HepG2 (cell line): ENCODE measurements around the gene PALMD. TPM values are rescaled to one million over a fixed set of nuclear protein-coding genes. Genes with fewer than 3 reads are reported as not detected.

Experiments used
- ATAC-seq: fragments of 200-7000 bp; cut with Tn5 transposase; 3 replicates; pipeline ENCODE4 v1.9.1; 2020; ENCODE audit warnings: mild to moderate bottlenecking, moderate library complexity
- BruUV-seq: library from RNA; stranded (reverse); fragments of 400-500 nt; replicated peaks from 2 replicates; lab custom pipeline; 2021; lab: Mats Ljungman, UMichigan
- CTCF ChIA-PET: fragments of 300-600 bp; formaldehyde crosslinking; extraction: SDS; loops from one replicate; lab custom pipeline; 2021; ENCODE audit warnings: low total read pairs, inconsistent platforms, low intra/inter-chr PET ratio; lab: Yijun Ruan, JAX
- POLR2A ChIA-PET: fragments of 350-600 bp; sonication (Branson Sonifier 250); formaldehyde crosslinking; loops from one replicate; lab custom pipeline; 2020; ENCODE audit warnings: antibody characterized with exemption, inconsistent platforms; lab: Yijun Ruan, JAX
- DNase-seq: peaks from one replicate; pipeline ENCODE4 v3.0.0-alpha.2; 2015; ENCODE audit warnings: low spot score
- FAIRE-seq: peaks from 3 replicates; lab custom pipeline; 2011; peaks lifted over from hg19 to GRCh38; lab: Jason Lieb, UNC
- H2AFZ ChIP-seq: one replicate; pipeline ENCODE4 v1.6.1; 2011; ENCODE audit warnings: low read length, inconsistent platforms
- H3K27ac ChIP-seq: fragments of 300-600 bp; 3 replicates; pipeline ENCODE4 v1.8.0; 2011; ENCODE audit warnings: mixed run types, mild to moderate bottlenecking, mixed read lengths, low read length, inconsistent platforms; ENCODE audit not compliant: insufficient read depth; ENCODE audit errors: extremely low read length
- H3K27me3 ChIP-seq, 2 experiments: fragments of 200-600 bp in 1 of 2; 2 replicates in 1 of 2; 3 replicates in 1 of 2; pipeline versions ENCODE4 v1.6.0 to v1.8.0; 2011; ENCODE audit warnings: low read length in 2 of 2, mild to moderate bottlenecking in 2 of 2, moderate library complexity in 2 of 2, inconsistent platforms in 1 of 2; ENCODE audit not compliant: insufficient read depth in 2 of 2, control insufficient read depth in 1 of 2
- H3K36me3 ChIP-seq, 2 experiments: fragments of 200-600 bp in 1 of 2; replicated peaks in 1 of 2; 2 replicates in 1 of 2; 3 replicates in 1 of 2; pipeline versions ENCODE4 v1.5.1 to v1.8.0; 2011; ENCODE audit warnings: low read length in 2 of 2, inconsistent platforms in 1 of 2; ENCODE audit not compliant: insufficient read depth in 2 of 2, control insufficient read depth in 1 of 2
- H3K4me1 ChIP-seq: 2 replicates; pipeline ENCODE4 v1.5.1; 2012; ENCODE audit warnings: low read length, inconsistent platforms; ENCODE audit not compliant: insufficient read depth
- H3K4me2 ChIP-seq: 2 replicates; pipeline ENCODE4 v1.6.0; 2011; ENCODE audit warnings: low read depth, low read length, inconsistent platforms
- H3K4me3 ChIP-seq, 3 experiments: fragments of 200-600 bp in 1 of 3; sonication (generic), shearing (Covaris generic) in 1 of 3; replicated peaks in 1 of 3; 2 replicates each; pipeline ENCODE4 v1.5.1; 2011 to 2016; ENCODE audit warnings: low read length in 3 of 3, inconsistent platforms in 2 of 3, low read depth in 2 of 3, mild to moderate bottlenecking in 2 of 3, control low read depth in 1 of 3, mixed read lengths in 1 of 3; ENCODE audit not compliant: insufficient read depth in 1 of 3
- H3K79me2 ChIP-seq: one replicate; pipeline ENCODE4 v1.6.1; 2011; ENCODE audit warnings: low read length, inconsistent platforms; ENCODE audit not compliant: insufficient read depth
- H3K9ac ChIP-seq: 2 replicates; pipeline ENCODE4 v1.6.0; 2011; ENCODE audit warnings: mild to moderate bottlenecking, low read depth, low read length, inconsistent platforms; ENCODE audit not compliant: insufficient read depth
- H3K9me3 ChIP-seq: 2 replicates; pipeline ENCODE4 v1.5.1; 2012; ENCODE audit warnings: mild to moderate bottlenecking, low read length
- H4K20me1 ChIP-seq: 2 replicates; pipeline ENCODE4 v1.6.0; 2011; ENCODE audit warnings: inconsistent platforms, mild to moderate bottlenecking, low read length, moderate library complexity; ENCODE audit not compliant: insufficient read depth
- CBFB ChIP-seq: sonication (generic); formaldehyde crosslinking; IDR thresholded peaks from 2 replicates; pipeline ENCODE4 v1.4.0; 2020; ENCODE audit warnings: missing genetic modification reagents
- GATAD2A ChIP-seq: IDR thresholded peaks from 2 replicates; pipeline ENCODE4 v1.6.1; 2016
- HMG20A ChIP-seq: IDR thresholded peaks from 2 replicates; pipeline ENCODE4 v1.6.1; 2016; ENCODE audit warnings: borderline replicate concordance
- HNF4A ChIP-seq: sonication (generic); formaldehyde crosslinking; IDR thresholded peaks from 2 replicates; pipeline ENCODE4 v1.4.0; 2020; ENCODE audit warnings: missing genetic modification reagents
- ZNF282 ChIP-seq: fragments of 450-650 bp; IDR thresholded peaks from 2 replicates; pipeline ENCODE4 v1.6.1; 2018; ENCODE audit not compliant: partially characterized antibody
- ZNF33A ChIP-seq: sonication (generic); formaldehyde crosslinking; IDR thresholded peaks from 2 replicates; pipeline ENCODE4 v1.5.1; 2020; ENCODE audit warnings: missing genetic modification reagents, mild to moderate bottlenecking, moderate library complexity, borderline replicate concordance
- ZNF552 ChIP-seq: sonication (generic); formaldehyde crosslinking; IDR thresholded peaks from 2 replicates; pipeline ENCODE4 v1.9.0; 2022; ENCODE audit warnings: missing genetic modification reagents, mild to moderate bottlenecking, borderline replicate concordance
- ZNF747 ChIP-seq: sonication (generic); formaldehyde crosslinking; IDR thresholded peaks from 2 replicates; pipeline ENCODE4 v1.8.1; 2023; ENCODE audit warnings: missing genetic modification reagents, mild to moderate bottlenecking, borderline replicate concordance
- WGBS: methylation state at CpG from one replicate; pipeline ENCODE4 v1.1.6; 2017; ENCODE audit warnings: low lambda C conversion rate; 5-methylcytosine and 5-hydroxymethylcytosine counted together
- in situ Hi-C: cut with HindIII; loops from 2 replicates; pipeline ENCODE4 v1.10.0; 2017; ENCODE audit warnings: low pct_unique_long_range_greater_than_20kb; ENCODE audit not compliant: extremely low pct_ligation_motif_present
- intact Hi-C: fragments of 100-400 bp; cut with micrococcal nuclease; formaldehyde crosslinking; loops from one replicate; pipeline ENCODE4 v1.10.0; 2022; ENCODE audit not compliant: unreplicated experiment
- polyA plus RNA-seq, 8 experiments: library from polyadenylated mRNA; depleted of rRNA in 3 of 8; stranded (reverse) in 7 of 8; unstranded in 1 of 8; fragments of >200 nt; fragmentation: Illumina TruSeq in 4 of 8; extraction: Trizol in 4 of 8; gene quantifications; 2 replicates each; pipeline versions ENCODE4 v1.2.1 to v1.2.3, GENCODE V29; 2011 to 2016; ENCODE audit warnings: low read depth in 4 of 8, missing spikeins in 1 of 8, mixed read lengths in 1 of 8; ENCODE audit not compliant: insufficient read depth in 1 of 8
- total RNA-seq, 5 experiments: library from RNA; depleted of rRNA; stranded (reverse); fragments of >200 nt; fragmentation: Illumina TruSeq; extraction: Trizol; gene quantifications; 2 replicates each; pipeline ENCODE4 v1.2.3, GENCODE V29; 2016; ENCODE audit warnings: low read depth in 1 of 5
- TF ChIP-seq, protein P1 (sequence below): sonication (generic); formaldehyde crosslinking; IDR thresholded peaks from 2 replicates; pipeline ENCODE4 v1.4.0; 2020; ENCODE audit warnings: mild to moderate bottlenecking, missing genetic modification reagents, borderline replicate concordance
- TF ChIP-seq, protein P2 (sequence below): sonication (generic); formaldehyde crosslinking; IDR thresholded peaks from 2 replicates; pipeline ENCODE4 v1.5.1; 2020; ENCODE audit warnings: mild to moderate bottlenecking, missing genetic modification reagents, moderate library complexity
- TF ChIP-seq, protein P3 (sequence below): IDR thresholded peaks from 2 replicates; pipeline ENCODE4 v1.6.1; 2016; ENCODE audit warnings: mild to moderate bottlenecking

PALMD gene
- total and polyA plus RNA-seq, 2 of the 13 experiments (the other 11 are each of a cell fraction or from before 2014, with no cell fraction given), result 5.5 to 31.1 TPM

DNA sequence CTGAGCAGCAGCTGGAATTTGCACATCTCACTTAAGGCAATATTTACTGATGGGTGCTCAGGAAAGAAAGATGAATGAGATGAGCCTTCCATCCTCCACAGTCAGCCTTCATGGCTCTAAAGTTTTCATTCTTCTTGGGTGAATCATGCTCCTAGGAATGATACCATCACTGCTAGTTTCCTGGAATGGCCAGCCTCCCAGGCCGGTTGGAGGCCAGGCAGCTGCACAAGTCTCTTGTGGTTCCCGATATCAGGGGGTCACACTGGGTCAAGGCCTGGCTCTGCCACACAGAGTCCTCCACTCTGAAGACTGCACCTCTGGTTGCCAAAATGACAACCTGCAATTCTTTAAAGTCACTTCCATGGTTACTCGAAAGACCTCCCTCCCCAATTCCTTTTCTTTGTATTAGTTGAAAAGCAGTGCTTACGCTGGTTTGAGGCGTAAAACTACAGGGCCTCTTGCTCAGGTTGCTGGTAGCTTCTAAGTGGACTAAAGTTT is 46.2 kb upstream of the PALMD start:
- H3K4me3 ChIP-seq, result no peak overlapping the region
- in situ Hi-C loops (no loop called here), intact Hi-C loops (loop anchor here (5.0 kb wide), 2 partner anchors 32 to 48 kb away; partner anchors contain the start of gene PALMD)
- ATAC-seq, result peak; percentile 80
- no peaks in the 10 kb centered on the region for H4K20me1 ChIP-seq
- no peaks in the 10 kb centered on the region for H3K9me3 ChIP-seq
- WGBS, result 84% methylated on average over 3 of the region's 5 CpGs
- peaks cover 60% of the 10 kb centered on the region for H3K4me1 ChIP-seq
- BruUV-seq, result no TSS peak
- H3K4me2 ChIP-seq, result peak overlapping the region; percentile 18
- H3K27me3 ChIP-seq, result no peaks in the 10 kb centered on the region
- peak; percentile 86 for DNase-seq
- no peaks in the 10 kb centered on the region for H3K36me3 ChIP-seq
- no peaks in the 10 kb centered on the region for H3K79me2 ChIP-seq
- H2AFZ ChIP-seq, result no peak overlapping the region
- H3K27ac ChIP-seq, result peak overlapping the region; percentile 53
- ChIA-PET POLR2A (interaction anchor here (0.8 to 3.7 kb wide), 4 partner anchors 10 to 47 kb away, joined by 3 to 24 read pairs (median 11); partner anchors contain the start of gene PALMD), CTCF (no interaction called here)
- no peak for FAIRE-seq
- peak overlapping the region; percentile 34; the same call in 1 of the 2 replicates for H3K9ac ChIP-seq
- TF ChIP-seq ZNF552, result no peak
- TF ChIP-seq, protein P1, sequence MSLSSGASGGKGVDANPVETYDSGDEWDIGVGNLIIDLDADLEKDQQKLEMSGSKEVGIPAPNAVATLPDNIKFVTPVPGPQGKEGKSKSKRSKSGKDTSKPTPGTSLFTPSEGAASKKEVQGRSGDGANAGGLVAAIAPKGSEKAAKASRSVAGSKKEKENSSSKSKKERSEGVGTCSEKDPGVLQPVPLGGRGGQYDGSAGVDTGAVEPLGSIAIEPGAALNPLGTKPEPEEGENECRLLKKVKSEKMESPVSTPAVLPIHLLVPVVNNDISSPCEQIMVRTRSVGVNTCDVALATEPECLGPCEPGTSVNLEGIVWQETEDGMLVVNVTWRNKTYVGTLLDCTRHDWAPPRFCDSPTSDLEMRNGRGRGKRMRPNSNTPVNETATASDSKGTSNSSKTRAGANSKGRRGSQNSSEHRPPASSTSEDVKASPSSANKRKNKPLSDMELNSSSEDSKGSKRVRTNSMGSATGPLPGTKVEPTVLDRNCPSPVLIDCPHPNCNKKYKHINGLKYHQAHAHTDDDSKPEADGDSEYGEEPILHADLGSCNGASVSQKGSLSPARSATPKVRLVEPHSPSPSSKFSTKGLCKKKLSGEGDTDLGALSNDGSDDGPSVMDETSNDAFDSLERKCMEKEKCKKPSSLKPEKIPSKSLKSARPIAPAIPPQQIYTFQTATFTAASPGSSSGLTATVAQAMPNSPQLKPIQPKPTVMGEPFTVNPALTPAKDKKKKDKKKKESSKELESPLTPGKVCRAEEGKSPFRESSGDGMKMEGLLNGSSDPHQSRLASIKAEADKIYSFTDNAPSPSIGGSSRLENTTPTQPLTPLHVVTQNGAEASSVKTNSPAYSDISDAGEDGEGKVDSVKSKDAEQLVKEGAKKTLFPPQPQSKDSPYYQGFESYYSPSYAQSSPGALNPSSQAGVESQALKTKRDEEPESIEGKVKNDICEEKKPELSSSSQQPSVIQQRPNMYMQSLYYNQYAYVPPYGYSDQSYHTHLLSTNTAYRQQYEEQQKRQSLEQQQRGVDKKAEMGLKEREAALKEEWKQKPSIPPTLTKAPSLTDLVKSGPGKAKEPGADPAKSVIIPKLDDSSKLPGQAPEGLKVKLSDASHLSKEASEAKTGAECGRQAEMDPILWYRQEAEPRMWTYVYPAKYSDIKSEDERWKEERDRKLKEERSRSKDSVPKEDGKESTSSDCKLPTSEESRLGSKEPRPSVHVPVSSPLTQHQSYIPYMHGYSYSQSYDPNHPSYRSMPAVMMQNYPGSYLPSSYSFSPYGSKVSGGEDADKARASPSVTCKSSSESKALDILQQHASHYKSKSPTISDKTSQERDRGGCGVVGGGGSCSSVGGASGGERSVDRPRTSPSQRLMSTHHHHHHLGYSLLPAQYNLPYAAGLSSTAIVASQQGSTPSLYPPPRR, result no peak
- TF ChIP-seq GATAD2A (CRISPR knock-in tag), result peak; percentile 61; the same call in 1 of the 2 replicates
- no peak for TF ChIP-seq ZNF747 (CRISPR knock-in tag)
- no peak for TF ChIP-seq ZNF33A (CRISPR knock-in tag)
- TF ChIP-seq ZNF282, result no peak
- TF ChIP-seq CBFB, result 0 out of 2 replicates have a peak, but pooled peaks have one; percentile 35
- TF ChIP-seq, protein P2, sequence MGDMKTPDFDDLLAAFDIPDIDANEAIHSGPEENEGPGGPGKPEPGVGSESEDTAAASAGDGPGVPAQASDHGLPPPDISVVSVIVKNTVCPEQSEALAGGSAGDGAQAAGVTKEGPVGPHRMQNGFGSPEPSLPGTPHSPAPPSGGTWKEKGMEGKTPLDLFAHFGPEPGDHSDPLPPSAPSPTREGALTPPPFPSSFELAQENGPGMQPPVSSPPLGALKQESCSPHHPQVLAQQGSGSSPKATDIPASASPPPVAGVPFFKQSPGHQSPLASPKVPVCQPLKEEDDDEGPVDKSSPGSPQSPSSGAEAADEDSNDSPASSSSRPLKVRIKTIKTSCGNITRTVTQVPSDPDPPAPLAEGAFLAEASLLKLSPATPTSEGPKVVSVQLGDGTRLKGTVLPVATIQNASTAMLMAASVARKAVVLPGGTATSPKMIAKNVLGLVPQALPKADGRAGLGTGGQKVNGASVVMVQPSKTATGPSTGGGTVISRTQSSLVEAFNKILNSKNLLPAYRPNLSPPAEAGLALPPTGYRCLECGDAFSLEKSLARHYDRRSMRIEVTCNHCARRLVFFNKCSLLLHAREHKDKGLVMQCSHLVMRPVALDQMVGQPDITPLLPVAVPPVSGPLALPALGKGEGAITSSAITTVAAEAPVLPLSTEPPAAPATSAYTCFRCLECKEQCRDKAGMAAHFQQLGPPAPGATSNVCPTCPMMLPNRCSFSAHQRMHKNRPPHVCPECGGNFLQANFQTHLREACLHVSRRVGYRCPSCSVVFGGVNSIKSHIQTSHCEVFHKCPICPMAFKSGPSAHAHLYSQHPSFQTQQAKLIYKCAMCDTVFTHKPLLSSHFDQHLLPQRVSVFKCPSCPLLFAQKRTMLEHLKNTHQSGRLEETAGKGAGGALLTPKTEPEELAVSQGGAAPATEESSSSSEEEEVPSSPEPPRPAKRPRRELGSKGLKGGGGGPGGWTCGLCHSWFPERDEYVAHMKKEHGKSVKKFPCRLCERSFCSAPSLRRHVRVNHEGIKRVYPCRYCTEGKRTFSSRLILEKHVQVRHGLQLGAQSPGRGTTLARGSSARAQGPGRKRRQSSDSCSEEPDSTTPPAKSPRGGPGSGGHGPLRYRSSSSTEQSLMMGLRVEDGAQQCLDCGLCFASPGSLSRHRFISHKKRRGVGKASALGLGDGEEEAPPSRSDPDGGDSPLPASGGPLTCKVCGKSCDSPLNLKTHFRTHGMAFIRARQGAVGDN (CRISPR knock-in tag), result 0 out of 2 replicates have a peak, but pooled peaks have one; percentile 21
- 0 out of 2 replicates have a peak, but pooled peaks have one; percentile 27 for TF ChIP-seq HNF4A
- peak; percentile 27; the same call in 1 of the 2 replicates for TF ChIP-seq HMG20A (CRISPR knock-in tag)
- TF ChIP-seq, protein P3, sequence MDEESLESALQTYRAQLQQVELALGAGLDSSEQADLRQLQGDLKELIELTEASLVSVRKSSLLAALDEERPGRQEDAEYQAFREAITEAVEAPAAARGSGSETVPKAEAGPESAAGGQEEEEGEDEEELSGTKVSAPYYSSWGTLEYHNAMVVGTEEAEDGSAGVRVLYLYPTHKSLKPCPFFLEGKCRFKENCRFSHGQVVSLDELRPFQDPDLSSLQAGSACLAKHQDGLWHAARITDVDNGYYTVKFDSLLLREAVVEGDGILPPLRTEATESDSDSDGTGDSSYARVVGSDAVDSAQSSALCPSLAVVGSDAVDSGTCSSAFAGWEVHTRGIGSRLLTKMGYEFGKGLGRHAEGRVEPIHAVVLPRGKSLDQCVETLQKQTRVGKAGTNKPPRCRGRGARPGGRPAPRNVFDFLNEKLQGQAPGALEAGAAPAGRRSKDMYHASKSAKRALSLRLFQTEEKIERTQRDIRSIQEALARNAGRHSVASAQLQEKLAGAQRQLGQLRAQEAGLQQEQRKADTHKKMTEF, result peak; percentile 41; the same call in 1 of the 2 replicates
